SHP77 treated with DMSO at 0.1 percent for 48 hours (cell line): ENCODE measurements around the gene LIMD2.

Source experiments
- DNase-seq: peaks from one replicate; lab custom pipeline; 2025; lab: John Stamatoyannopoulos, UW

The LIMD2 gene

GRCh38 chr17:63681530-63681929, 18.4 kb downstream of the LIMD2 start:
- DNase-seq, result no peak

GRCh38 chr17:63680700-63681099, 19.2 kb downstream of the LIMD2 start:
- DNase-seq, result no peak

DNA sequence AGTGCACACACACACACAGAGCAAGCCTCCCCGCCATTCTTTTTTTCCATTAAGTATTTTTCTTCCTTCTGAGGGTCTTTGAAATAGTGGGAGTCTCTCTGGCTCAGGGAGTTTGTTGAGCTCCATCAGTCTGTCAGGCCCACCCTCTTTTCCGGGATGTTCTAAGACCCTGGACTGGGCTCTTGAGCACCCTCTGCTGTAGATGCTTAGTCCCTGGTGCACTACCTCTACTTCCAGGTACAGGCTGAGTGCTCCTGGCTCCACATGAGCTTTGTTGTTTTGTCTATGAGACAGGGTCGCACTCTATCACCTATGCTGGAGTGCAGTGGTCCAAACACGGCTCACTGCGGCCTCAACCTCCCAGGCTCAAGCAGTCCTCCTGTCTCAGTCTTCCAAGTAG, 20.7 kb downstream of the LIMD2 start:
- DNase-seq, result no peak

DNA sequence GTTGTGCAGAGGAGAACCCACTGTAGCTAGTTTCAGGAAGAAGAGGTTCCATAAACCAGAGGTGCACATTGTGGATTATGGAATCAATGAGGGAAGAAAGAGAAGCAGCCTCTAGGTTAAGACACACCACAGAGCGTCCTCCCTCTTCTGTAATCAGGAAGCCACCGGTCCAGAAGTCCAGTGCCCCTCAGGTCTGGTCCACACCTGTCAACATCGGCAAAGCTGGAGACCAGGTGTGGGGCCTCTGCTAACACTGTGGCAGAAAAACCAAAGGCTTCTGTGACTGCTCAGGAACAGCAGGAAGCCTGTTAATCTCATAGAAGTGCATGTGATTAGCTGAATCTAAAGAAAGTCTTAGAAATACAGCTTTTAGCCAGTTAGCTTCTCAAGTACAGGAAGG, 23.3 kb downstream of the LIMD2 start:
- DNase-seq, result no peak

GRCh38 chr17:63675607-63676546, 24.0 kb downstream of the LIMD2 start:
- no peak for DNase-seq

DNA sequence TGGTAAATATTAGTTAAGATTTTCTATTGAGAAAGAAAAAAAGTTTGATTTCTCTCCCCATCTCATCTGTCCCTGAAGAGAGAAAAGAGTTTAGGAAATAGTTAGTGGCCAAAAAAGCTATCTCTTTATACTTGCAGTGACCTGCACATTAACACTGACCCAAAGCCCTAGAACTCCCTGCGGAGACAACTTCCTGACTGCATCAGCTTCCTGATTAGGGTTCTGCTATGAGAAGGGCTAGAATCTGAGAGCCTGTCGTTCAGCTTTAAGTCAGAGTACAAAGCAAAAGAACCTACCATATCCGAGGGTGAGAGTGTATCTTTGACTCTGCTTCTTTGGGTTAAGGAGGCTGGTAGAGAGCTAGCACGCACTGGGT, 24.7 kb downstream of the LIMD2 start:
- DNase-seq, result no peak

DNA sequence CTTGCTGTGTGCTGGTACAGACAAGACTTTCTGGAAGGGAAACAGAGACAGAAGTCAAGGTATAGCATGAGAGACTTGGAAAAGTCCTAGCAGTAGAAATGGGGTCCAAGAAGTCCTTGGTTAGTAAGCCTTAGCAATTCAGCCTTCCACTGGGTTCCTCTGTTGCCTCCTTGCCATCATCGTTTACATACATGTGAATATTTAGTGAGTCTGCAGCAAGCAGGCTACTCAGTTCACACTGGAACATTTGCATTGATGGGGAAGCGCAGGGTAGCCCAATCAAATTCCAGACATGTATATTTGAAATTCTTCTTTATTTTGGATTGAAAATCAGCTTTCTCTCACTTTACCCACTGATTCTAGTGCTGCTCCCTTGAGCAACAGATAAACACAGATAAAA, 27.1 kb downstream of the LIMD2 start:
- no peak for DNase-seq

DNA sequence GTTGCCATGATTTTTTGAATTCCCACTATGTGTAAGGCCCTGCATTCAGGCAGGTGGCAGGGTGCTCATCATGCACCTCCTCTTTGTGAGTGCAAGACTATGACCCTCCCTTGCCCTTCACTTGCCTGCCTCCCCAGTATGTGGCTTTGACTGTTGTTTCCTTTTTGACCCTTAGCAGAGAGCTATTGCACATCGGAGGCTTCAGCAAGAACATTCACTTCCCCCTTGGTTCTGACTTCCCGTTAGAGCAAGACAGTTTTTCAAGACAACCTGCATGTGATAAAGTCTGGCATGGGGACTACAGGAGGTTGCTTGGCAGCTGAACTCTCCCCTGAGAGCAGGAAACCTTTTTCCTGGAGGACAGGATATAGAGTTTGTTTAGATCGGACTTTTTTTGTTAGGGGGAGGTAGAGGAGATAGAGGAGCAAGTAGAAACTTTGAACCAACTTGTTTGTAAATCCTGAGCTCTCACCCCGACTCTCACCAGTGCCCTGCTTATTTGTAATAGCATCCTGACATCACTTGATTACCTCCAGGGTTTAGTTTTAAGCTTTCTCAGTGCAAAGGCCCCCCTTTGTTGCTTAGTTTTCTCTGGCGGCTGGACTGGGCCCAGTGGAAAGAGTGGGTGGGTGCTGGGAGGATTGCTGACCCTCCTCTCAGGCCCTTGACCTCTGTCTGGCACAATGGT, 34.3 kb downstream of the LIMD2 start:
- no peak for DNase-seq

- no peak for DNase-seq
Observed at GRCh38 chr17:63659850-63660249, 40.1 kb downstream of the LIMD2 start.

GRCh38 chr17:63658366-63658765, 41.6 kb downstream of the LIMD2 start:
- no peak for DNase-seq

- DNase-seq, result no peak
Observed at GRCh38 chr17:63657786-63658185, 42.1 kb downstream of the LIMD2 start.

DNA sequence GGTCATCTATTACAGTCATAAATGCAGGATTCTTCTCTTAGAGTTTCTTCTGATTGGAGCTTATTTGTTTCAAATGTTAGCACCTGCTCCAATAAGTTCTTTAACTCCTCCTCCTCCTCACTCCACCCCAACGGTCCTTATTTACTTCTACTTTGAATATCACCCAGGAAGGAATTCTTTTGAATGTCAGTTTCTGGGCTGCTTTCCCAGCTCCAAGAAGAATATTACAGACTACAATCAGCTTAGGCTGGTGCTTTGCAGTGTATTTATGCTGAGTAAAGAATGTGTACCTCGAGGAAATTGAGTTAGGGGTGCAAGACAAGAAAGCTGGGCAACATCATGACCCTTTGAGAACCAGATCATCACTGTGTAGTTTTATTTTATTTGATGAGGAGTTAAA, 46.9 kb downstream of the LIMD2 start:
- DNase-seq, result no peak

DNA sequence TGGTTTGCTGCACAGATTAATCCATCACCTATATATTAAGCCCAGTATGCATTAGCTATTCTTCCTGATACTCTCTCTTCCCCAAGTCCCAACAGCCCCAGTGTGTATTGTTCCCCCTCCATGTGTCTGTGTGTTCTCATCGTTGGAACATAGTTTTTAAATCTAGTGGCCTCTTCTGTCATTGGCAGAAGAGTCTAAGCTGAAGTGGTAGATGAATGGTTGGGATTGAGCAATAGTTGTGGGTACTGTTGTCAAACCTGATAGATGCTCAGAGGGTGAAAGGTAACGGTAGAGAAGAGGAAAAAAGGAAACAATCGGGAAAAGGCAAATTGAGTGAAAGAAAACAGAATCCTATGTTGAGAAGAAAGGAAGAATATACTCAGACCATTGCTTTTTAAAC, 47.8 kb downstream of the LIMD2 start:
- DNase-seq, result no peak

DNA sequence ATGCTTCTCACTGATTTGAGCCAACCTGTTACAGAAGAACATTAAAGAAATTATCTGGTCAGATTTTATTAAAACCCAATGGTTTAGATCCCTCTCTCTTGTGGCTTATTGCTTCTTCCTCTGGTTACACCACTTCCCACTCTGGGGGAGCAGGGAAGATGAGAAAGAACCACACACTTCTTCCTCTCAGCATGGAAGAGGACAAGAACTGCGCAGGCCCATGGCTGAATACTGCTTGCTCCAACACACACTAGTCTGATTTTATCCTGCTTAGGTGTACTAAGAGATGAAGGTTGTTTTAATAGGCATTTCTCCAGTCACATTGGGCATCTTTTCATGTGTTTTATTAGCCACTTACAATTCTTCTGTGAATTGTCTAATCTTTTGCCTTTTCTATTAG, 50.1 kb downstream of the LIMD2 start:
- DNase-seq, result no peak

DNA sequence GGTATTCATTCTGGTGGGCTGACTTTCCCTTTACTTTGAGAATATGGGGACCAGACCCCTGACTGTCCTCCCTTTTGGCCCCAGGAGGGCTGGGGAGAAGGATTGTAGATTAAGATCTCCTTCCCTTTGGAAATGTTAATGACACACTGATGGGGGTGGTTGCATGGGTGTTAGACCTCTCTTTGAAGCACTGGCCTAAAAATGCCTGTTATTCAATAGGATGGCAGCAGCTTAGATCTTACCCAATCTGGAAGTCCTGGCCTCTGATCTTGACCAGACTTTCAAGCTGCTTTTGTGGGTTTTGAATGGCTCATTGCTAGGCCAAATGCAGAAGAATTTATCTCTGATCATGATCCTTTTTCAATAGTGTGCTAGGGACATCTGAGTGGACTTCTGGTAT, 52.0 kb downstream of the LIMD2 start:
- no peak for DNase-seq

- DNase-seq, result no peak
Observed at GRCh38 chr17:63647065-63647725, 52.7 kb downstream of the LIMD2 start.

- no peak for DNase-seq
Observed at GRCh38 chr17:63646488-63646806, 53.5 kb downstream of the LIMD2 start.
